ENCODE measurements around the gene SAP30BP. TPM values are rescaled to one million over a fixed set of nuclear protein-coding genes. Genes with fewer than 3 reads are reported as not detected.

The SAP30BP gene
- total and polyA plus RNA-seq, 2 of the 8 experiments (the other 6 are each of a cell fraction or from before 2014, with no cell fraction given) = 63.3 to 79.9 TPM

GRCh38 chr17:75738218-75738802 is 71.2 kb downstream of the SAP30BP start:
- Histone ChIP-seq H3K27me3 (replicated peaks in 1 of 4; ENCODE audit: control insufficient read depth in 3 of 4, extremely low read depth in 1 of 4, insufficient read depth in 3 of 4, low read length in 3 of 4) (no peaks in the 10 kb centered on the region), H3K23me2 (ENCODE audit: low read depth, low read length) (no peaks in the 10 kb centered on the region), H4K5ac (ENCODE audit: insufficient read length, low read depth, low read length) (no peak overlapping the region), H2AFZ (ENCODE audit: low read length) (no peak overlapping the region), H3K4ac (replicated peaks; ENCODE audit: insufficient read length, low read depth, low read length) (no peak overlapping the region), H3K18ac (ENCODE audit: extremely low read depth, low read length) (no peak overlapping the region; the same call in 1 of the 2 replicates), H3K4me1 (replicated peaks in 1 of 4; ENCODE audit: control insufficient read depth in 3 of 4, insufficient read depth in 4 of 4, low read length in 3 of 4) (no peaks in the 10 kb centered on the region), H3K4me2 (ENCODE audit: insufficient read depth in 1 of 2, low read depth in 2 of 2, low read length in 2 of 2) (no peak overlapping the region), H3K9ac (replicated peaks in 1 of 4; ENCODE audit: extremely low read depth in 1 of 4, low read depth in 3 of 4, low read length in 3 of 4) (no peak overlapping the region), H3K27ac (ENCODE audit: low read depth, low read length) (no peak overlapping the region), H2AK5ac (ENCODE audit: low read depth, low read length) (no peak overlapping the region), H4K91ac (replicated peaks; ENCODE audit: insufficient read length, low read length) (no peak overlapping the region), H2BK15ac (ENCODE audit: low read length) (no peak overlapping the region), H3K56ac (replicated peaks; ENCODE audit: insufficient read length, low read depth, low read length) (no peak overlapping the region), H3K23ac (ENCODE audit: insufficient read length) (no peak overlapping the region), H2BK20ac (ENCODE audit: low read length) (no peak overlapping the region), H4K20me1 (replicated peaks in 1 of 2; ENCODE audit: control insufficient read depth in 1 of 2, insufficient read depth in 2 of 2, low read length in 2 of 2) (peaks cover 0 to 2% of the 10 kb centered on the region in 2 experiments), H3K14ac (ENCODE audit: insufficient read length) (no peak overlapping the region), H4K8ac (ENCODE audit: extremely low read depth, insufficient read depth, low read length) (no peak overlapping the region), H2BK5ac (ENCODE audit: low read depth, low read length) (no peak overlapping the region), H3K36me3 (ENCODE audit: control insufficient read depth in 2 of 4, insufficient read depth in 4 of 4, low read length in 3 of 4) (no peaks in the 10 kb centered on the region), H3K79me1 (ENCODE audit: low read depth, low read length) (no peaks in the 10 kb centered on the region), H3K4me3 (ENCODE audit: extremely low read depth in 1 of 4, insufficient read depth in 2 of 4, low read depth in 3 of 4, low read length in 4 of 4) (no peak overlapping the region), H3K9me3 (ENCODE audit: insufficient read depth in 2 of 2, low read depth in 1 of 2, low read length in 1 of 2) (no peaks in the 10 kb centered on the region), H3K79me2 (ENCODE audit: control insufficient read depth in 1 of 2, insufficient read depth in 2 of 2, low read length in 2 of 2) (no peaks in the 10 kb centered on the region), H2BK12ac (ENCODE audit: low read depth, low read length) (no peak overlapping the region), H2BK120ac (replicated peaks; ENCODE audit: low read depth, low read length) (no peak overlapping the region)
- WGBS, 2 experiments (ENCODE audit: extremely low coverage in 1 of 2, insufficient coverage in 1 of 2, insufficient read length in 1 of 2, insufficient replicate concordance in 2 of 2, low coverage in 1 of 2, low lambda C conversion rate in 2 of 2, missing lambda C conversion rate in 1 of 2) = 82% methylated on average over 14 of the region's 14 CpGs; no CpG with 5 or more reads in 1 of the 2 experiments
- FAIRE-seq = no peak
- CTCF ChIA-PET (ENCODE audit: partially characterized antibody) = interaction anchor here (0.6 to 8.1 kb wide), 22 partner anchors 9 to 723 kb away, joined by 3 to 98 read pairs (median 3); partner anchors contain the start of genes ITGB4 and SMIM5
- POLR2A ChIA-PET (ENCODE audit: partially characterized antibody) = interaction anchor here (0.7 to 1.5 kb wide), 6 partner anchors 8 to 42 kb away, joined by 3 to 5 read pairs (median 3); no protein-coding TSS in a partner anchor
- no peak for DNase-seq (ENCODE audit: low read depth in 1 of 2, low spot score in 2 of 2)
- TF ChIP-seq GABPA (IDR thresholded peaks at IDR 0.05; ENCODE audit: borderline replicate concordance, insufficient read depth, low read length) = no peak
- TF ChIP-seq TEAD4 (IDR thresholded peaks at IDR 0.05; ENCODE audit: low read depth, low read length) = no peak
- no peak for TF ChIP-seq SP1 (IDR thresholded peaks at IDR 0.05; ENCODE audit: low read depth, low read length)
- no peak for TF ChIP-seq CTBP2 (IDR thresholded peaks at IDR 0.05; ENCODE audit: borderline replicate concordance, insufficient read depth, insufficient read length, low read length)
- no peak for TF ChIP-seq SIN3A (conservative IDR thresholded peaks at IDR 0.05 in 1 of 2, IDR thresholded peaks at IDR 0.05 in 1 of 2; ENCODE audit: low read depth in 1 of 2, low read length in 2 of 2)
- no peak for TF ChIP-seq ATF2 (IDR thresholded peaks at IDR 0.05; ENCODE audit: low read length)
- TF ChIP-seq TBP (IDR thresholded peaks at IDR 0.05; ENCODE audit: low read depth, low read length) = no peak
- no peak for TF ChIP-seq TCF12 (IDR thresholded peaks at IDR 0.05; ENCODE audit: low read depth, low read length)
- TF ChIP-seq USF2 (IDR thresholded peaks at IDR 0.05; ENCODE audit: low read length) = no peak
- TF ChIP-seq TAF1 (IDR thresholded peaks at IDR 0.05; ENCODE audit: low read depth, low read length) = no peak

Data from H1 (cell line).